Suprapubic skin (tissue), 4 donors: ENCODE data around the gene HELT. TPM values are rescaled to one million over a fixed set of nuclear protein-coding genes. Genes with fewer than 3 reads are reported as not detected.

Source experiments
- DNase-seq, 2 donors: peaks; one replicate each; pipeline ENCODE4 v3.0.0-alpha.2; 2019; ENCODE audit warnings: low spot score in 2 of 2
- H3K27ac ChIP-seq: fragments of 200-600 bp; sonication (generic); one replicate; pipeline ENCODE4 v1.5.1; 2019
- H3K27me3 ChIP-seq: fragments of 200-600 bp; sonication (generic); one replicate; pipeline ENCODE4 v1.5.1; 2019
- H3K36me3 ChIP-seq: fragments of 200-600 bp; sonication (generic); one replicate; pipeline ENCODE4 v1.5.1; 2019
- H3K4me1 ChIP-seq: fragments of 200-600 bp; sonication (generic); one replicate; pipeline ENCODE4 v1.5.1; 2019
- H3K4me3 ChIP-seq: fragments of 200-600 bp; sonication (generic); one replicate; pipeline ENCODE4 v1.5.1; 2019; ENCODE audit warnings: mild to moderate bottlenecking
- H3K9me3 ChIP-seq: fragments of 200-600 bp; sonication (generic); one replicate; pipeline ENCODE4 v1.5.1; 2019
- EP300 ChIP-seq: sonication (generic); formaldehyde crosslinking; IDR thresholded peaks from one replicate; pipeline ENCODE4 v1.6.1; 2017; ENCODE audit warnings: antibody characterized with exemption
- POLR2A ChIP-seq, 2 donors: fragments of 450-650 bp; IDR thresholded peaks; one replicate each; pipeline ENCODE4 v1.6.1; 2017; ENCODE audit warnings: antibody characterized with exemption in 2 of 2, mild to moderate bottlenecking in 2 of 2, moderate library complexity in 2 of 2
- POLR2AphosphoS5 ChIP-seq, 3 donors: sonication (generic); formaldehyde crosslinking; IDR thresholded peaks; one replicate each; pipeline ENCODE4 v1.6.1; 2017; ENCODE audit warnings: antibody characterized with exemption in 3 of 3
- WGBS: methylation state at CpG from one replicate; pipeline ENCODE4 v1.1.5; 2018; 5-methylcytosine and 5-hydroxymethylcytosine counted together
- total RNA-seq, 4 donors: library from RNA; depleted of rRNA; stranded (reverse); fragments of >200 nt; gene quantifications; one replicate each; pipeline ENCODE4 v1.1.0, GENCODE V29; 2016
- TF ChIP-seq, protein P1 (sequence below), 2 donors: fragments of 200-600 bp in 1 of 2; fragments of 450-650 bp in 1 of 2; sonication (generic) in 1 of 2; IDR thresholded peaks; one replicate each; pipeline ENCODE4 v1.5.1; 2016 to 2019; ENCODE audit warnings: antibody characterized with exemption in 2 of 2, mild to moderate bottlenecking in 1 of 2, moderate library complexity in 1 of 2

HELT gene
- total RNA-seq, 4 donors from 2014 or later, result 0.53 to 1.5 (median 1.2) TPM

DNA sequence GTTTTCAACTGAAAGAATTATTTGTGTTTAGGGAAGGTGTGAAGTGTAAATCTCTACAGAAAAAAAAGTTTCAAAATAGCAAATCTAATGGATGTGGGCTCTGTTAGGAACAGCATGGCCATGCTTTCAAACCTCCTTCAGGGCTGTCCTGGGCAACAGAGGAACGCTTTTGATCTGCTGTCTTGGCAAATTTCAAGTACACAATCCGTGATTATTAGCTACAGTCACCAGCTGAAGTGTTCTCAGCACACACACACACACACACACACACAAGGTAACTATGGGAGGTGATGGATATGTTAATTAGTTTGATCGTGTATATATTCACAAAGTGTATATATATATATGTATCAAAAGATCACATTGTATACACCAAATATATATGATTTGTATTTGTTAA lies 40.5 kb upstream of the HELT start:
- H3K27ac ChIP-seq, result no peak overlapping the region
- peaks cover 4% of the 10 kb centered on the region for H3K27me3 ChIP-seq
- peaks cover 7% of the 10 kb centered on the region for H3K4me1 ChIP-seq
- DNase-seq, result no peak
- H3K36me3 ChIP-seq, result no peaks in the 10 kb centered on the region
- no peak overlapping the region for H3K4me3 ChIP-seq
- no peaks in the 10 kb centered on the region for H3K9me3 ChIP-seq
- TF ChIP-seq, protein P1, sequence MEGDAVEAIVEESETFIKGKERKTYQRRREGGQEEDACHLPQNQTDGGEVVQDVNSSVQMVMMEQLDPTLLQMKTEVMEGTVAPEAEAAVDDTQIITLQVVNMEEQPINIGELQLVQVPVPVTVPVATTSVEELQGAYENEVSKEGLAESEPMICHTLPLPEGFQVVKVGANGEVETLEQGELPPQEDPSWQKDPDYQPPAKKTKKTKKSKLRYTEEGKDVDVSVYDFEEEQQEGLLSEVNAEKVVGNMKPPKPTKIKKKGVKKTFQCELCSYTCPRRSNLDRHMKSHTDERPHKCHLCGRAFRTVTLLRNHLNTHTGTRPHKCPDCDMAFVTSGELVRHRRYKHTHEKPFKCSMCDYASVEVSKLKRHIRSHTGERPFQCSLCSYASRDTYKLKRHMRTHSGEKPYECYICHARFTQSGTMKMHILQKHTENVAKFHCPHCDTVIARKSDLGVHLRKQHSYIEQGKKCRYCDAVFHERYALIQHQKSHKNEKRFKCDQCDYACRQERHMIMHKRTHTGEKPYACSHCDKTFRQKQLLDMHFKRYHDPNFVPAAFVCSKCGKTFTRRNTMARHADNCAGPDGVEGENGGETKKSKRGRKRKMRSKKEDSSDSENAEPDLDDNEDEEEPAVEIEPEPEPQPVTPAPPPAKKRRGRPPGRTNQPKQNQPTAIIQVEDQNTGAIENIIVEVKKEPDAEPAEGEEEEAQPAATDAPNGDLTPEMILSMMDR (IDR thresholded peaks at IDR 0.05), result no peak
- no peak for TF ChIP-seq POLR2A (IDR thresholded peaks at IDR 0.05)
- TF ChIP-seq POLR2AphosphoS5 (IDR thresholded peaks at IDR 0.05), result no peak
- TF ChIP-seq EP300, result no peak
- 54% methylated on average over 3 of the region's 3 CpGs for WGBS

DNA sequence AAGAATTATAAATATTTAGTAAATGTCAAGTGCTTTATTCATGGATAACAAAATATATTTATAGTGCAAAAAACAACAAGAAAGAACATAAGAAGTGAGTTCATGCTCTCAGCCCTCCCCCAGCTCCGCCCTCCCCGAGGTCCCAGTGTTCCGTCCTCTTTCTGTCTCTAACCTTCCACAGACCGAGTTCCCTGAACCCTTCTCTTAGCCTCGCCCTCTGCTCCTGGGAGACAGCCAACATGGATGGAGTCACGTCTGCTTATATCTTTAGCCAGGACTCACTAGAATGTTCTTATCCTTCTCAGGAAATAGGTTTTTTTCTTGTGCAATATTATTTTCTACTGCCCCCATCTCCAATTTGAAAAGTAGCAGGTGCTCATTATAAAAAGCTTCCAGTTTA lies 40.1 kb upstream of the HELT start:
- DNase-seq, result no peak
- peaks cover 4% of the 10 kb centered on the region for H3K27me3 ChIP-seq
- WGBS, result 35% methylated on average over 6 of the region's 6 CpGs
- no peak overlapping the region for H3K4me3 ChIP-seq
- H3K9me3 ChIP-seq, result no peaks in the 10 kb centered on the region
- peaks cover 12% of the 10 kb centered on the region for H3K4me1 ChIP-seq
- TF ChIP-seq, protein P1 (IDR thresholded peaks at IDR 0.05), result no peak
- TF ChIP-seq EP300, result no peak
- no peak for TF ChIP-seq POLR2A (IDR thresholded peaks at IDR 0.05)
- no peak for TF ChIP-seq POLR2AphosphoS5 (IDR thresholded peaks at IDR 0.05)
- no peak overlapping the region for H3K27ac ChIP-seq
- no peaks in the 10 kb centered on the region for H3K36me3 ChIP-seq

DNA sequence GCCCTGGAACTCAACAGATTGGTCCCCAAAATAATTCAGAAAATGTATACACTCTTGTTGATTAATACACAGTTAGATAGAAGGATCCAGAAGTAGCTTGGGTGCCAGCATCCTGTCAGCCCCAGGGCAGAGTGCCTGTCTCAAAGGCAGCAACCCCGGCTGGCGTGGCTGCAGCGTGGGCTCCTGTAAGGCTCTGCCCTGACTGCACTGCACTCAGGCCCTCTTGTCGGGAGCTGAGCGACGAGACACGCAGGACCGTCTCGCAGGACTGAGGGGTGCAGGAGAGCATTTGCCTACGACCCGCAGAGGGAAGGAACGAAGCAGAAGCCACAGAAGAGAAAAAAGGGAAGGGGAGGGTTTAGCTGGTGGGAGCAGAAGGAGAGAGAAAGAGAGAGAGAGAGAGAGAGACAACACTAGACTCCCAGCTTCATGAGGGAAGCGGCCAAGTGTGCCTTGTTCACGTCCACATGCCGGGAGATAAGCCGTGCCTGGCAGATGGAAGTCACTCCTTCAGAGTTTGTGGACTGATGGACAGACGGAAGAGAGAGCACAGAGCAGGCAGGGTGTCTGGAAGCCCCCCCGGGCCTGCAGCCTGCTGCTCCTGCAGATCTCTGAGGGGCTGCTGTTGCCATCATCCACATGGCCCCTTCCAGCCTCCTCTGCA lies 38.7 kb upstream of the HELT start:
- TF ChIP-seq, protein P1 (IDR thresholded peaks at IDR 0.05), result no peak
- TF ChIP-seq POLR2A (IDR thresholded peaks at IDR 0.05) (no peak), EP300 (no peak), POLR2AphosphoS5 (IDR thresholded peaks at IDR 0.05) (no peak)
- 69% methylated on average over 18 of the region's 18 CpGs for WGBS
- DNase-seq, result no peak
- Histone ChIP-seq H3K27ac (no peak overlapping the region), H3K27me3 (peaks cover 4% of the 10 kb centered on the region), H3K4me3 (no peak overlapping the region), H3K36me3 (no peaks in the 10 kb centered on the region), H3K4me1 (peaks cover 20% of the 10 kb centered on the region), H3K9me3 (no peaks in the 10 kb centered on the region)

DNA sequence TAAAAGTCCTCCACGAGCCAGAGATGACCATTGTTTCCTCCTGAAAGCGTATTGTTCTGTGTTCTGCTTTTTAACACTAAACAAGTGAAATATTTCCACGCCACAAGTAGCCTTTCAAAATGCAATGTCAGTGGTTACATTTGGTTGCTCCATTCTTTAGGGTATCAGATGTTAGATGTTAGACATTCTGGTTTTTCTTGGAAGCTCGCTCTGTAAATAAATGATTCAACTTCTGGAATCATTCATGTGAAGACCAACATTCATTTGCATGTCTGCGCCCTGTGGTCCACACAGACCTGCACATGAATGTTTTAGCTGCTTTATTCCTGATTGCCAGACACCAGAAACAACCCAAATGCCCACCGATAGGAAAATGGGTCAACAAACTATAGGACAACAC lies 38.0 kb upstream of the HELT start:
- Histone ChIP-seq H3K4me1 (peaks cover 20% of the 10 kb centered on the region), H3K9me3 (no peaks in the 10 kb centered on the region), H3K4me3 (no peak overlapping the region), H3K36me3 (no peaks in the 10 kb centered on the region), H3K27ac (no peak overlapping the region), H3K27me3 (peaks cover 2% of the 10 kb centered on the region)
- TF ChIP-seq POLR2AphosphoS5 (IDR thresholded peaks at IDR 0.05), result no peak
- TF ChIP-seq POLR2A (IDR thresholded peaks at IDR 0.05), result no peak
- TF ChIP-seq, protein P1 (IDR thresholded peaks at IDR 0.05), result no peak
- TF ChIP-seq EP300, result no peak
- 83% methylated on average over 6 of the region's 6 CpGs for WGBS
- no peak for DNase-seq

DNA sequence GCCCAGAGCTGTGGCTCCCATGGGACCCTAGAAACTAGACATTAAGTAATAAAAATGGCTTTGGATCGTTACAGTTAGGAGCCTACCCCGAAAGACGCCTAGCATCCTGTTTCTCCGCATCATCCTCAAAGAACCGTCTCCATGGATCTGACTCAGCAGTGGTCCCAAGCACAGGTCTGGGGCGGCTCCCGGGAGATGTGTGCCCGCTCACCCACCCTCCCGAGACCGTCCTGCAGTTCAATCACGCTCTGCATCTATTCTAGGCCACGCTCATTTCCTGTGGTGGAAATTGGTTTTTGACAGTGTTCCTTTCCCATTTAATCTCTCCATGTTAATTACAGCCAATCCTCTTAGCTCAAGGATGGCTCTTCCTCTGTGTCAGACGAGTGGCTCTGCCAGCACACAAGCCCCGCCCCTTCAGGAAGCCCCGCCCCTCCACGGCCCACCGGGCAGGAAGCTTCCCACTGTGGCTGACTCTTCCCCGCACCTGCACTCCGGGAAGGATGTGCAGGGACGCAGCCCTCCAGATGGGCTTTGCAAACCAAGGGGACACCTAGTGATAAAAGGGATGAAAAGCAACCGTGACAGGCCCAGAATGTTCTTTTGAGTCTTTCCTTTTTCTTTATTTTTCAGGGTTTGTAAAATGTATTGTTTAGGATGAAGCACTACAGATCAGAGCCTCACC lies 34.5 kb upstream of the HELT start:
- DNase-seq, result no peak
- WGBS, result 50% methylated on average over 21 of the region's 21 CpGs
- Histone ChIP-seq H3K27ac (no peak overlapping the region), H3K27me3 (no peaks in the 10 kb centered on the region), H3K4me3 (no peak overlapping the region), H3K9me3 (no peaks in the 10 kb centered on the region), H3K36me3 (no peaks in the 10 kb centered on the region), H3K4me1 (peaks cover 22% of the 10 kb centered on the region)
- no peak for TF ChIP-seq POLR2A (IDR thresholded peaks at IDR 0.05)
- no peak for TF ChIP-seq POLR2AphosphoS5 (IDR thresholded peaks at IDR 0.05)
- TF ChIP-seq, protein P1 (IDR thresholded peaks at IDR 0.05), result no peak
- no peak for TF ChIP-seq EP300
